Measurements from ENCODE around the gene FGF14.
A peak's percentile ranks its signal among the peaks of the same experiment; 100 is the strongest.
"Not testable (repeated sequence)": the region's sequence is repeated elsewhere in the genome, so short reads cannot be mapped to it uniquely, and the experiment has no call there.

Gene FGF14

GRCh38 chr13:102142473-102142826 lies 259.4 kb downstream of the FGF14 start:
- Histone ChIP-seq H3K9ac (no peak overlapping the region), H3K4me2 (ENCODE audit: low read length) (no peak overlapping the region), H2AFZ (no peak overlapping the region), H3K27ac (no peak overlapping the region), H3K4me3 (ENCODE audit: low read depth, low read length) (no peak overlapping the region), H3K9me3 (ENCODE audit: control insufficient read depth, low read length) (no peaks in the 10 kb centered on the region), H3K36me3 (ENCODE audit: control insufficient read depth, insufficient read depth, low read length) (no peaks in the 10 kb centered on the region), H3K4me1 (no peaks in the 10 kb centered on the region), H3K79me2 (no peaks in the 10 kb centered on the region), H3K27me3 (ENCODE audit: control insufficient read depth, insufficient read depth, low read length) (no peaks in the 10 kb centered on the region)
- no peak for TF ChIP-seq CTCF (IDR thresholded peaks at IDR 0.05)

- H3K79me2 ChIP-seq: no peaks in the 10 kb centered on the region
- H3K4me3 ChIP-seq (ENCODE audit: low read depth, low read length): no peak overlapping the region
- no peaks in the 10 kb centered on the region for H3K36me3 ChIP-seq (ENCODE audit: control insufficient read depth, insufficient read depth, low read length)
- H3K4me1 ChIP-seq: no peaks in the 10 kb centered on the region
- no peak overlapping the region for H3K9ac ChIP-seq
- peak; percentile 49 for TF ChIP-seq CTCF (IDR thresholded peaks at IDR 0.05)
- no peaks in the 10 kb centered on the region for H3K9me3 ChIP-seq (ENCODE audit: control insufficient read depth, low read length)
- no peaks in the 10 kb centered on the region for H3K27me3 ChIP-seq (ENCODE audit: control insufficient read depth, insufficient read depth, low read length)
- H2AFZ ChIP-seq: no peak overlapping the region
- H3K27ac ChIP-seq: no peak overlapping the region
- H3K4me2 ChIP-seq (ENCODE audit: low read length): no peak overlapping the region
These were observed 260.0 kb downstream of the FGF14 start for GRCh38 chr13:102141625-102142472.

GRCh38 chr13:102139626-102140025 lies 262.2 kb downstream of the FGF14 start:
- no peak for TF ChIP-seq CTCF (IDR thresholded peaks at IDR 0.05)
- Histone ChIP-seq H3K9ac (no peak overlapping the region), H3K27me3 (ENCODE audit: control insufficient read depth, insufficient read depth, low read length) (no peaks in the 10 kb centered on the region), H3K4me2 (ENCODE audit: low read length) (no peak overlapping the region), H3K9me3 (ENCODE audit: control insufficient read depth, low read length) (no peaks in the 10 kb centered on the region), H2AFZ (no peak overlapping the region), H3K36me3 (ENCODE audit: control insufficient read depth, insufficient read depth, low read length) (no peaks in the 10 kb centered on the region), H3K4me3 (ENCODE audit: low read depth, low read length) (no peak overlapping the region), H3K79me2 (no peaks in the 10 kb centered on the region), H3K4me1 (no peaks in the 10 kb centered on the region), H3K27ac (no peak overlapping the region)

GRCh38 chr13:102138635-102139190 lies 263.1 kb downstream of the FGF14 start:
- Histone ChIP-seq H3K9ac (no peak overlapping the region), H3K4me1 (no peaks in the 10 kb centered on the region), H2AFZ (no peak overlapping the region), H3K9me3 (ENCODE audit: control insufficient read depth, low read length) (no peaks in the 10 kb centered on the region), H3K4me3 (ENCODE audit: low read depth, low read length) (no peak overlapping the region), H3K36me3 (ENCODE audit: control insufficient read depth, insufficient read depth, low read length) (no peaks in the 10 kb centered on the region), H3K27ac (no peak overlapping the region), H3K27me3 (ENCODE audit: control insufficient read depth, insufficient read depth, low read length) (no peaks in the 10 kb centered on the region), H3K79me2 (no peaks in the 10 kb centered on the region), H3K4me2 (ENCODE audit: low read length) (no peak overlapping the region)
- no peak for TF ChIP-seq CTCF (IDR thresholded peaks at IDR 0.05)

GRCh38 chr13:102137904-102138303 lies 263.9 kb downstream of the FGF14 start:
- not testable (repeated sequence) for H3K4me3 ChIP-seq (ENCODE audit: low read depth, low read length); H3K79me2 ChIP-seq; H2AFZ ChIP-seq; H3K27ac ChIP-seq; H3K27me3 ChIP-seq (ENCODE audit: control insufficient read depth, insufficient read depth, low read length); H3K9me3 ChIP-seq (ENCODE audit: control insufficient read depth, low read length); H3K4me1 ChIP-seq; H3K4me2 ChIP-seq (ENCODE audit: low read length); H3K36me3 ChIP-seq (ENCODE audit: control insufficient read depth, insufficient read depth, low read length); H3K9ac ChIP-seq
